Measurements from ENCODE around the gene CDO1.

The CDO1 gene

GRCh38 chr5:115816226-115817081, at the start of gene CDO1:
CDO1 (minus strand) TSS chr5:115816659; CDS start chr5:115816397, 262 bp downstream.
- no peak within 1 kb of the TSS for H3K27ac ChIP-seq
- H3K27me3 ChIP-seq (ENCODE audit: insufficient read depth, low read depth), result no peaks in the 10 kb centered on the region
- no peak within 1 kb of the TSS for H3K9ac ChIP-seq
- H3K4me3 ChIP-seq (IDR thresholded peaks at IDR 0.05; ENCODE audit: insufficient read depth, low read depth, low read length), result no peak within 1 kb of the TSS
- no peaks in the 10 kb centered on the region for H4K20me1 ChIP-seq (ENCODE audit: insufficient read depth)
- TF ChIP-seq, protein P1, sequence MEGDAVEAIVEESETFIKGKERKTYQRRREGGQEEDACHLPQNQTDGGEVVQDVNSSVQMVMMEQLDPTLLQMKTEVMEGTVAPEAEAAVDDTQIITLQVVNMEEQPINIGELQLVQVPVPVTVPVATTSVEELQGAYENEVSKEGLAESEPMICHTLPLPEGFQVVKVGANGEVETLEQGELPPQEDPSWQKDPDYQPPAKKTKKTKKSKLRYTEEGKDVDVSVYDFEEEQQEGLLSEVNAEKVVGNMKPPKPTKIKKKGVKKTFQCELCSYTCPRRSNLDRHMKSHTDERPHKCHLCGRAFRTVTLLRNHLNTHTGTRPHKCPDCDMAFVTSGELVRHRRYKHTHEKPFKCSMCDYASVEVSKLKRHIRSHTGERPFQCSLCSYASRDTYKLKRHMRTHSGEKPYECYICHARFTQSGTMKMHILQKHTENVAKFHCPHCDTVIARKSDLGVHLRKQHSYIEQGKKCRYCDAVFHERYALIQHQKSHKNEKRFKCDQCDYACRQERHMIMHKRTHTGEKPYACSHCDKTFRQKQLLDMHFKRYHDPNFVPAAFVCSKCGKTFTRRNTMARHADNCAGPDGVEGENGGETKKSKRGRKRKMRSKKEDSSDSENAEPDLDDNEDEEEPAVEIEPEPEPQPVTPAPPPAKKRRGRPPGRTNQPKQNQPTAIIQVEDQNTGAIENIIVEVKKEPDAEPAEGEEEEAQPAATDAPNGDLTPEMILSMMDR (conservative IDR thresholded peaks at IDR 0.05; ENCODE audit: low read depth, low read length), result no peak
- H2AFZ ChIP-seq (ENCODE audit: low read depth), result no peak within 1 kb of the TSS
- peaks cover 5% of the 10 kb centered on the region for H3K4me1 ChIP-seq (ENCODE audit: low read depth, poor library complexity, severe bottlenecking)
- no peaks in the 10 kb centered on the region for H3K79me2 ChIP-seq (ENCODE audit: insufficient read depth, low read depth)
- no peaks in the 10 kb centered on the region for H3K36me3 ChIP-seq (ENCODE audit: insufficient read depth)
- H3K4me2 ChIP-seq, result no peak within 1 kb of the TSS

GRCh38 chr5:115859378-115859777, 42.9 kb upstream of the CDO1 start:
- H3K27me3 ChIP-seq (ENCODE audit: insufficient read depth, low read depth), result no peaks in the 10 kb centered on the region

GRCh38 chr5:115858396-115858795, 41.9 kb upstream of the CDO1 start:
- Histone ChIP-seq H3K4me2 (no peak overlapping the region), H2AFZ (ENCODE audit: low read depth) (no peak overlapping the region), H3K79me2 (ENCODE audit: insufficient read depth, low read depth) (no peaks in the 10 kb centered on the region; the same call in 1 of the 2 replicates)

More at GRCh38 chr5:115859378-115859777, 42.9 kb upstream of the CDO1 start:
- H3K4me2 ChIP-seq, result no peak overlapping the region
- H3K4me3 ChIP-seq (IDR thresholded peaks at IDR 0.05; ENCODE audit: insufficient read depth, low read depth, low read length), result no peak overlapping the region
- no peak overlapping the region for H2AFZ ChIP-seq (ENCODE audit: low read depth)
- no peaks in the 10 kb centered on the region; the same call in 1 of the 2 replicates for H3K79me2 ChIP-seq (ENCODE audit: insufficient read depth, low read depth)
- no peaks in the 10 kb centered on the region for H4K20me1 ChIP-seq (ENCODE audit: insufficient read depth)
- TF ChIP-seq, protein P1 (conservative IDR thresholded peaks at IDR 0.05; ENCODE audit: low read depth, low read length), result no peak
- H3K36me3 ChIP-seq (ENCODE audit: insufficient read depth), result no peaks in the 10 kb centered on the region
- H3K4me1 ChIP-seq (ENCODE audit: low read depth, poor library complexity, severe bottlenecking), result no peaks in the 10 kb centered on the region
- H3K27ac ChIP-seq, result no peak overlapping the region
- H3K9ac ChIP-seq, result no peak overlapping the region

DNA sequence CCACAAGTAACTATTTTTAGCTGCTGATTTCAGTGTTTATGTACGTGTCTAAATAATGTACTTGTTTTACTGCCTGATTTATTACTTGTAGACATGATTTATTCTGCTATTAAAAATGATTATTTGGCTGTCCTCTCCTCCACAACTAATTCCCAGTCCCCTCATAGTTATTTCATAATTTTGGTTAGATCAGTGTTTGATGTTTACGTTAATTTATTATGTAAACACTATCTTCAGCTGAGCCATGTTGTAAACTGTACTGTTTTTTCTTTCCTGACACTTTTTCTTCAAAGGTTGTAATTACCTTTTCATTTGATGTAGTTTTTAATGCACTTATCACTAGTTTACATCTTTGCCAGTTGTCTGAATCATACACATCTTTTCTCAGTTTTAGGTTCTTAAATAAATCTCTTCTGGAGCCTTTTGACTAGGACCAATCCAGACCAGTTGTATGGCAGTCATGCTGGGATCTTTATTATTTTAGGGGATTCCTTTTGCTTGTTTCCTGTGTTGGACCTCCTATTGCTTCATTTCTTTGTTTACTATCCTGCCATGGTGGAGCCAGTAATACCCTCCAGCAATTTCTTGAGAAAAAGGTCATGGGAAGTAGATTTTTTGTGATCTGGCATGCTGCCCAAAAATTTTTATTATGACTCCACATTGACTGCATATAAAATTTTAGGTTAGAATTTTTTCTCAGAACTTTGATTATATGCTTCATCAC, 41.3 kb upstream of the CDO1 start:
- TF ChIP-seq, protein P1 (conservative IDR thresholded peaks at IDR 0.05; ENCODE audit: low read depth, low read length), result no peak
- no peaks in the 10 kb centered on the region for H4K20me1 ChIP-seq (ENCODE audit: insufficient read depth)

More at GRCh38 chr5:115858396-115858795, 41.9 kb upstream of the CDO1 start:
- Histone ChIP-seq H3K9ac (no peak overlapping the region), H3K4me3 (IDR thresholded peaks at IDR 0.05; ENCODE audit: insufficient read depth, low read depth, low read length) (no peak overlapping the region), H3K27me3 (ENCODE audit: insufficient read depth, low read depth) (no peaks in the 10 kb centered on the region), H3K36me3 (ENCODE audit: insufficient read depth) (no peaks in the 10 kb centered on the region), H3K27ac (no peak overlapping the region), H3K4me1 (ENCODE audit: low read depth, poor library complexity, severe bottlenecking) (no peaks in the 10 kb centered on the region), H4K20me1 (ENCODE audit: insufficient read depth) (no peaks in the 10 kb centered on the region)
- TF ChIP-seq, protein P1 (conservative IDR thresholded peaks at IDR 0.05; ENCODE audit: low read depth, low read length), result no peak

More for the DNA sequence above, 41.3 kb upstream of the CDO1 start:
- no peaks in the 10 kb centered on the region; the same call in 1 of the 2 replicates for H3K79me2 ChIP-seq (ENCODE audit: insufficient read depth, low read depth)
- H3K36me3 ChIP-seq (ENCODE audit: insufficient read depth), result no peaks in the 10 kb centered on the region
- no peak overlapping the region for H3K4me3 ChIP-seq (IDR thresholded peaks at IDR 0.05; ENCODE audit: insufficient read depth, low read depth, low read length)
- no peak overlapping the region for H3K4me2 ChIP-seq
- no peak overlapping the region for H2AFZ ChIP-seq (ENCODE audit: low read depth)
- no peak overlapping the region for H3K9ac ChIP-seq
- H3K27me3 ChIP-seq (ENCODE audit: insufficient read depth, low read depth), result no peaks in the 10 kb centered on the region
- no peak overlapping the region for H3K27ac ChIP-seq
- no peaks in the 10 kb centered on the region for H3K4me1 ChIP-seq (ENCODE audit: low read depth, poor library complexity, severe bottlenecking)
